ENCODE measurements around the gene TMOD2.
A peak's percentile ranks its signal among the peaks of the same experiment; 100 is the strongest.

Gene TMOD2

GRCh38 chr15:51736751-51737521 is 14.5 kb upstream of the TMOD2 start:
- DNase-seq, result peak; percentile 55

DNA sequence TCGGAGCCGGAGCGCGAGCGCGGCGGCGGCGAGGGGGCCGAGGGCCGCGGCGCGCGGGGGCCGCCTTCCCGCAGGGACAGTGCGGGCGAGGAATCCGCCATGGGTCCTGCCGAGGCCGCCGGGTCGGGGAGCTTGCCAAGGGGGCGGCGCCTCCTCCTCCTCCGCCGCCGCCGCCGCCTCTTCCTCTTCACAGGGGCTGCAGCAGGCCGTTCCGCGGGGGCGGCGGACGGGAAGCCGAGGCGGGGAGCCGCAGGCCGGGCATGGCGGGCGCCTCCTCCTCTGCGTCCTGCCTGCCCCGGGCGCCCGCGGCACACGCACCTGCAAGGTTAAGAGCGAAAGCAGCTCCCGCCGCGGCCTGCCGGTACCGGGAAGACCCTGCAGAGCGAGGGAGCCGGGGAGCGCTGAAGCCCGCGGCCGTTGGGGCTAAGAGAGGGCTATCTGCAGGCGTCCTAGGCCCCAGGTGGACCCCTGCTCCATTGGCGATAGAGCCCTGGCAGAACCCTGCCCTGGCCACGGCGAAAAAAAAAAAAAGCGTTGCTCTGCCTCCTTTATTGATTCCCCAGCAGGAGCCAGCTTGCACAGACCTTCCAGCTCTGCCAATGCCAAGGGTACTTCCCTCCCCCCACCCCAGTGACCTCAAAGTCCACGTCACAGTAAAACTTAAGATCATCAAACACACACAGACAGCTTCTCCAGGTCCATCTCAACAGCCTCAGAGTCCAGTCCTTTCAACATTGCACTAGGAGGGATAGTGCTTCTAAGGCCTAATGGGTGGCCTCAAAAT is 13.7 kb upstream of the TMOD2 start, which contains the start of gene LYSMD2:
LYSMD2 (minus strand) TSS at position 134 of the 784 bp plus-strand sequence; CDS start at position 101, 33 bp downstream.
- DNase-seq, result peak; percentile 66

DNA sequence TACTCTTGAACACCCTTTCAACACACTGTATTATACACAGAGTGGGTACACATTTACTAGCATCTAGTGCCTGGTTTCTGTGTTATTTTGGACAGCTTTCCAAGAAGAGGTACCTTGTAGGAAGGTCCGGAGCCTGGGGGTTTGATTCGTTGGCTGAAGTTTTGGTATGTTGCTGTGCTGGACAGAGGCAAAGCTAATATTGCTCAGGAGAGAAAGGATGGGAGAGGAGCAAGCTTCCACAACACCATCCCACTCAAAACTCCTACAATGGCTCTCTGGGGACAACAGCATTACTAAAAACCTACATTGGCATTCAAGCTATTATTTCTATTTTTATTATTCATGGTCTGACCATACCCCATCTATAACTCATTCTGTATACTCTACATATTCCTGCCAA is 12.8 kb upstream of the TMOD2 start:
- no peak for DNase-seq

DNA sequence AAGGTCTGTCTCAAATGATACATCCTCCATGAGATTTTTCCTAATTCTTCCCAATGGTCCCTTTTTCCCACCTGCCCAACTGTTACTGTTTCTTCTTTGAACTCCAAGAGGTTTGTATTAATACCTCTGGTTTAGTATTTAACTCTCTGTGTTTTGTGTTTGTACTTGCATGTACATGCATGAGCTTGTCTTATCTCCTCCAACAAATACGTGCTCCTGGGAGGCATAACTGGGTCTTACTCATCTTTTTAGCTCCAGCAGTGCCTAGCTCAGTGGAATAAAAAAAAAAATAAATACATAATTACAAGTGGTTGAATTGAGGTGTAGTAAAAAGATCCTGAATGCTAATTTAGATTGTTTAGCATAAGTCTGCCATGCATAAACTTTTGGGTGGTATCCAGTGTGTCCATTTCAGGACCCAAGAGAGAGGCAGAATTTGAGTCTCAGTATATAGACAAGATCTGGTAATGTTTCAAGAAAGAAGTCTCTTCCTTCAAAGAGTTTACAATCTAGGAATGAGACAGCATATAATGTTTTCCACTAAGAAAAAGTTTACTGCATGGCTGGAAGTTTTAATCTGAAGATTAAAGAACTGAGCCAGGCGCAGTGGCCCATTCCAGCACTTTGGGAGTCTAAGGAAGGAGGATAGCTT is 12.2 kb upstream of the TMOD2 start:
- no peak for DNase-seq

DNA sequence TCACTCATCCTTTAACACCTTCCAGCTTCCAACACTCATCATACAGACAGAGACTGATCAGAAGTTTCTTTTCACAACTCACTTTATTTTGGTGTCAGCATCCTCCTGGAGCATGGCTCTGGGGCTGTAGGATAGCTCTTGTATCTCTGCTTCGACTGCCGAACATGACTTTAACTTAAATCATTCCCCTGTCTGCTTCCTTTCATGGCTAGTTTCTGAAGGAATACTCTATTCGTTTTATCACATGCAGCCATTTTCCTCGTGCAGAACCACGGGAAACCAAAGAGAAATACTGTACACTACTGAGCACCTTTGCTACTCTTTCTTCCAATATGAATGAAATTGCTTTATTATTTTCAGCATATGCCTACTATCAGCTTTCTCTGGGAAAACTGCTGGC is 2.1 kb upstream of the TMOD2 start:
- no peak for DNase-seq

GRCh38 chr15:51750186-51750585 is 1.2 kb upstream of the TMOD2 start:
- no peak for DNase-seq

DNA sequence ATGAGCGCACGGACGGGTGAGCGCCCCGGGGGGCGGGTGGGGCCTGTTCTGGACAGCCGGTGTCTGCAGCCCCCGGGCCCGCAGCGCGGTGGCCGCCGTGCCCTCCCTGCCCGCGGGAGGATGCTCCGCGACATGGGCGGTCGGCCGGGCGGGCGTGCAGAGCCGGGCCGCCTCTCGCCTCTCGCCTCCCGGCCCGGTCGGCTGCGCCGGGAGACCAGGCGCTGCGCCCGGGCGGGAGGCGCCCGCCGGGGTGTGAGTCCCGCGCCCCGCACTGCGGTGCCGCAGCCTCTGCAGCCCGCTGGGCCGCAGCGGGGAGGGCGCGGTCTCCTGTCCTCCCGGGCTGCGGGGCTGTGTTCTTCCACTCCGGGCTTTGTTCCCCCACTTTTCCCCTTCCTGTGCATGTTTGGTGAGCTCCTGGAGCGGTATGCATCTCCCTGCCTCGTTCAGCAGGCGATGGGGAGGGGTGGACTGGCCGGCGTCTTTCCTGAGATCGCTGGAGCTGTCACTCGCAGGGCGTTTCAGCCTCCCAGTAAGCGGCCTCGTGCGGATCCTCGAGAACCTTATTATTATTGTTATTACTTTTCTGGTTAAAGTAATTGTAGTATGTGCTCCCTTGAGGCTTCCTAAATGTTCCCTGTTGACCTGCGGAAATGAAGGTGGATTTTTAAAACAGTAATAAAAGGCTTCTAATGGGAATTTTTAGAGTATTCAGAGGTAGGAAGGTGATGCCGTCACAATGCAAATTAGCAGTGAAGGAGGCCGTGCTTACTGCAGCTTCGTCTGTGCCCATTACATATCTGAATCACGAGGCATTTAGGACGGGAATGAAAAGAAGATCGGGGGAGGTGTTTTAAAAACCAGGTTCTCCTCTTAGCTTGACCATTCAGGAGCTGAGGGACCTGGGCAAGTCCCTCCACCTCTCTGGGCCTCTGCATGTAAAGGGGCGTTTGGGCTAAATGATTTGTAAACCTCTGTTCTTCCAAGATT is 593 bp downstream of the TMOD2 start:
- no peak for DNase-seq

GRCh38 chr15:51752888-51753287 is 1.5 kb downstream of the TMOD2 start:
- no peak for DNase-seq

- DNase-seq, result no peak
Measured at GRCh38 chr15:51754267-51754666, 2.9 kb downstream of the TMOD2 start.

DNA sequence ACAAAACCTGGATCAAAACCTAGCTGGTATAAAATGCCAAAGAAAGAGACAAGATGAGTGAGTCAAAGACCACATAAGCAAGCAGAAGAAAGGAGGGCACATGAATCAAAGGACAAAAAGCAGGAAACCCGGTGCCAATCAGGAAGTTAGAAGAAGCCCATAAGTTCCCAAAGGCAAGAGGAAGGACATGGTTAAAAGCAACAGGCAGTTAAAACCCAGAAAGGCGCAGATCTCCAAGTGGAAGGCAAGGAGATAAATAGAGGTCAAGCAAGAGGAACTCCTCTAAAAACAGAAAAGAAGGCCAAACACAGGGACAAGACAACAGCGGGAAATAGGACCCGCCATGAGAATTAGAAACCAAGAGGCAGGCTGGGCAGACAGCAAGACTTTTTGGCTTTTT is 4.4 kb downstream of the TMOD2 start:
- no peak for DNase-seq

DNA sequence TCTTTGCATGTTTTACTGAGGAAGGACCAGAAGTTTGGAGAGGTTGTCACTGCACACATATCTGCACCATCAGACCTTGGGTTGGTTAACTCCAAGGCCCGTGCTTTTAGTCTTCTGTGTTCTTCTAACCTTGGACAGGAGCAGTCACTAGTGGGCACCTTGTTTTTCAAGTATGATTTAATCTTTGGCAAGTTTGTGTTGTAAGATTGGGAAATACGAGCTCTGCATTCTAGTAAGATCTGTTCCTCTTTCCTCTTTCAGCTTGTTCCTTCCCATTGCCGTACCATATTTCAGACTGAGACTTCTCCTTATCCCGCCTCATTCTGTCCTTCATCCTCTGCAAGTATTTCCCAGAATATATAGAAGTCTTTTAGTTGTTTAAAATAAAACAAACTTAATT is 5.1 kb downstream of the TMOD2 start:
- no peak for DNase-seq

DNA sequence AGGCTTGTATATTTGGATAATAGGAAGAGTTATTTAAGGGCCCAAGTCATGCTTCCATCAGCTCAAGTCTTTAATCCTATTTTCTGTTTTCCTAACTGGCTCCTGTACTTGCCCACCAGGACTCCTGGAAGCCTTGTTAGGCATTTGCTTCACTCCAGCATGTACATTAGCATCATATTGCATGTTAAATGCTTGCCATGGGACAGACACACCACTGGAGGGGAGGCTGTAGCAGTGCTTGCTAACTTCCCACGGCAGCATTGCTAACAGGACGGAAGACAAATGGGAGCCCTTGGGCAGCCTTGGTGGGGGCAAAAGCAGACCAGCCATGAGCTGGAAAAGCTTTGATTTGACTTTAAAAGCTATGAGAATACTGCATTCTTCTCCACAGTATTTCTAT is 6.1 kb downstream of the TMOD2 start:
- no peak for DNase-seq

- no peak for DNase-seq
Measured at GRCh38 chr15:51758645-51759044, 7.2 kb downstream of the TMOD2 start.

DNA sequence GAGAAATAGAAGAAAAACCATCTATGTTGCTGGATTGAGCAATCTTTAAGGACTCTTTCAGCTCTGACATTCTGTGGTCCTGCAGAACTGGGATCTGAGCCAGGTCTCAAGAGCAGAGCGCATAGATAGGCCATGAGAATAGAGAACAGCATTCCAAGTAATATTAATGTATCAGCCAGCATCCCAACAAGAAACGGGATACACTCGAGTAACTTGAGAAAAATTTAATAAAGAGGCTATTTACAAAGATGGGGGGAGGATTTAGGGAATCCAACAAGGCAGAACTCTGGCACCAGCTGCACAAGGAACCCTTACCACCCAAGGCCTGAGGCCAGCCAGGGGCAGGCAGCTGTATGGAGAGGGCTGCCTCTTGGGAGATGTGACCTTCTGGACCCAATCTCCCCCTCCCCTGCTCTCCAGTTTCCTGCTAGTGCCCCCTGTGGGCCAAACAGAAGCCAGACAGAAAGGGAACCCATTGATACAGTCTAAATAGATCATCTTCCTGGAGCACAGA is 8.2 kb downstream of the TMOD2 start:
- no peak for DNase-seq

GRCh38 chr15:51760805-51761204 is 9.4 kb downstream of the TMOD2 start:
- no peak for DNase-seq

DNA sequence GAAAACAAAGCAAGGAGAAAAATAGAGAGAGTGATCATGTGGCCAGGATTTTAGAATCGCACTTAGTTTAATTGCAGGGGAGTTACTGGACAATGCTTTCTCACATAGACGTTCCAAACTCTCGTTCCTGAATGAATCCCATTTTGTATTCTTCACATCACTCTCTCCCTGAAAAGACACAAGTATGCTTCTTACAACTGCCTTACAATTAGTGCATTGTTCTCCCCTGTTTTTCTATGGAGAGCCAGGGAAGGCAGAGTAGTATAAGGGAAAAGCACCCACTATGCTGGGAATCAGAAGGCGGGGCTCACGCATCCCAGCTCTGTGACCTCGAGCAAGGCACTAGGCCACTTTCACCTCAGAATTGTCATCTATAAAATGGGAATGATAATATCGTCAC is 14.4 kb downstream of the TMOD2 start:
- DNase-seq, result no peak

DNA sequence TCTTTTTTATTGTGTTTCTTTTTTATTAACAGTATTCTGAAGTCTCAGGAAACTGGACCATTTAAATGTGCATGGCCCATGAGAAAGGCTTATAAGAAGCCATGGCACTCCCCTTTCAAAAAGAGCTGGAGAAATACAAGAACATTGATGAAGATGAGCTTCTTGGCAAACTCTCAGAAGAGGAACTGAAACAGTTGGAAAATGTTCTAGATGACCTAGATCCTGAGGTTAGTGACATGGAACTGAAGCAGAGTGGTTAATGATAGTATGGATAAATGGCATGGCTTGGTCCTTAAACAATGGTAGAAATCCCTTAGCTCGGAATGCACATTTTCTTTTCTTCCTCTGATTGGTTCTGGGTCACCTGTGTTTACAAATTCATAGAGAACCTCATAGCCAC is 14.9 kb downstream of the TMOD2 start:
- DNase-seq, result no peak

DNA sequence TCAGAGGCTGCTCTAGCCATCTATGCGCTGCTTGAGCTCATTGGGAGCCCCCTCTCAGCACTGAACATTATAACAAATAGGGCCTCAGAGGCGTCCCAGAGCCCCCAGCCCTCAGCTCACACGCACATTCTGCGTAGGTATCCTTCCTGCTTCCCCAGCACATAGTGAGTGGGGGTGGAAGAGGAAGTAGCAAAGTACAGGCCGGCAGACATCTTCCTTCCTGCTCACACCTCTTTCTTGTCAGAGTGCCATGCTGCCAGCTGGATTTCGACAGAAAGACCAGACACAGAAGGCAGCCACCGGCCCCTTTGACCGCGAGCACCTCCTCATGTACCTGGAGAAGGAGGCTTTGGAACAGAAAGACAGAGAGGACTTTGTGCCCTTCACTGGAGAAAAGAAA is 16.6 kb downstream of the TMOD2 start:
- DNase-seq, result peak; percentile 32

DNA sequence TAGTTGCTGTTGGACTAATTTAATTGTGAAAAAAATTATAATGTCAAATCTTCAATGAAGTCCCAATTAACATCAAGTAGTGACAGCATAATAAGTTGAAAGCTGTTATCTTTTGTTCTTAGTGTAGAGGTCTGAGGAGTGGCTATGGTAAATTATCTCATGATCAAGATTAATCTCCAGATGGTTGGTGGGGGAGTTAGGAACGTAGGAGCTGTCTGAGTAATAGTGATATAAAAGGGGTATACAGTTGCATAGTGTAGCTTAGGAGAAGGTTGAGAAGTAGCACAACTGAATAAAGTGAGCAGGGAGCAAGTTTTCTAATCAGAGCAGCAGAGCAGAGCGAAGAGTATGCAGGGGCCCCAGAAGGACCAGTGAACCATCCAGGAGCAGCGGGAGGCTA is 19.5 kb downstream of the TMOD2 start:
- DNase-seq, result no peak

- DNase-seq, result no peak
Measured at GRCh38 chr15:51771773-51772172, 20.4 kb downstream of the TMOD2 start.

DNA sequence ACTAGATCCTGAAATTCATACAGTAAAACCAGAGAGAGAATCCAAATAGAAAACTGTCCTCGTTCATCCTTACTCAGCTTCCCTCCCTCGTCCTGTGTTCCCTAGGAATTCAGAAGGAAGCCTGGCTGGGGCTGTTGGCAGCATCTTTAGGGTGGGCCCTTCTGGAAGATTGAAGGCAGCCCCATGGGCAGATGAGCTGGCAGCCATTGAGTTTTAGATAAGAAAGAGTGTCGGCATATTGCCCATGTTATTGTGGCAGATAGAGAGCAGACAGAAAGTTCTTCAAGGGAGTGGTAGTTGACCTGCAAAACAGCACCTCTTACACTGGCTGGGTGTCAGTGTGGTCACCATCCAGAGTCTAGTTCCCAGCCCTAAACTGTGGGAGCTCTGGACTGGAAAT is 23.5 kb downstream of the TMOD2 start:
- no peak for DNase-seq
